Measurements from ENCODE around the gene ZNF106. TPM values are rescaled to one million over a fixed set of nuclear protein-coding genes. Genes with fewer than 3 reads are reported as not detected.
A peak's percentile ranks its signal among the peaks of the same experiment; 100 is the strongest.

The ZNF106 gene
- total and polyA plus RNA-seq, 12 donors, result 5.8 to 77.7 (median 58.4) TPM

DNA sequence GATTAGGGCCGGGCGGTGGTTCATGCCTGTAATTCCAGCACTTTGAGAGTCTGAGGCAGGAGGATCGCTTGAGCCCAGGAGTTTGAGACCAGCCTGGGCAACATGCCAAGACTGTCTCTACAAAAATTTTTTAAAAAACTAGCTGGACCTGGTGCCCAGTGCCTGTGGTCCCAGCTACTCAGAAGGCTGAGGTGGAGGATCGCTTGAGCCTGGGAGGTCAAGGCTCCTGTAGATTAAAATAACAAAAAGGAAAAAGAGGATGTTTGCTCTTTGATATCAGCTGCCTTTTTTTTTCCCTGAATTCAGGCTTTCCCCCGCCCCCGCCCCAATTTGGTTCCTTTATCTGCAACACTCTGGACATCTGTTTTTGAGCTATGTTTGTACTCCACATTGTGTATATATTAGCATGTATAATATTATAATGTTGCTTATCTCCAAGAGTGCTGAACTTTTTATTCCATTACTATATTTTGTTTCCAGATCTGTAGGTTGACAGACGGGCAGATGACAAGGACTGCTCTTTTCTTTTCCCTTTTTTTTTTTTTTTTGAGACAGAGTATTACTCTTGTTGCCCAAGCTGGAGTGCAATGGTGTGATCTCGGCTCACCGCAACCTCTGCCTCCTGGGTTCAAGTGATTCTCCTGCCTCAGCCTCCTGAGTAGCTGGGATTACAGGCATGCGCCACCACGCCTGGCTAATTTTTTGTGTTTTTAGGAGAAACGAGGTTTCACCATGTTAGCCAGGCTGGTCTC lies 9.1 kb upstream of the ZNF106 start:
- no peaks in the 10 kb centered on the region for H3K27me3 ChIP-seq
- no peaks in the 10 kb centered on the region for H3K9me3 ChIP-seq (replicated peaks in 1 of 3)
- H3K4me3 ChIP-seq, result peak overlapping the region in 1 of 4 donors; percentile 14
- DNase-seq, result peak in 3 of 7 donors; percentile 17 to 47 (median 47)
- no peaks in the 10 kb centered on the region for H3K36me3 ChIP-seq (replicated peaks in 1 of 2)
- H3K4me1 ChIP-seq (replicated peaks in 1 of 2), result peaks cover 24 to 45% of the 10 kb centered on the region in 2 donors
- WGBS, 4 donors, result 69 to 74% (median 71%) methylated on average over 12 of the region's 12 CpGs
- H3K27ac ChIP-seq, result peak overlapping the region; percentile 29 to 73 (median 55)
- TF ChIP-seq CTCF (IDR thresholded peaks at IDR 0.05) (no peak), POLR2A (IDR thresholded peaks at IDR 0.05) (no peak)
- intact Hi-C loops (cut with DNase I), result loop anchor here in 1 of 2 donors (10.0 kb wide), 1 partner anchor 55 kb away; no protein-coding TSS in a partner anchor

DNA sequence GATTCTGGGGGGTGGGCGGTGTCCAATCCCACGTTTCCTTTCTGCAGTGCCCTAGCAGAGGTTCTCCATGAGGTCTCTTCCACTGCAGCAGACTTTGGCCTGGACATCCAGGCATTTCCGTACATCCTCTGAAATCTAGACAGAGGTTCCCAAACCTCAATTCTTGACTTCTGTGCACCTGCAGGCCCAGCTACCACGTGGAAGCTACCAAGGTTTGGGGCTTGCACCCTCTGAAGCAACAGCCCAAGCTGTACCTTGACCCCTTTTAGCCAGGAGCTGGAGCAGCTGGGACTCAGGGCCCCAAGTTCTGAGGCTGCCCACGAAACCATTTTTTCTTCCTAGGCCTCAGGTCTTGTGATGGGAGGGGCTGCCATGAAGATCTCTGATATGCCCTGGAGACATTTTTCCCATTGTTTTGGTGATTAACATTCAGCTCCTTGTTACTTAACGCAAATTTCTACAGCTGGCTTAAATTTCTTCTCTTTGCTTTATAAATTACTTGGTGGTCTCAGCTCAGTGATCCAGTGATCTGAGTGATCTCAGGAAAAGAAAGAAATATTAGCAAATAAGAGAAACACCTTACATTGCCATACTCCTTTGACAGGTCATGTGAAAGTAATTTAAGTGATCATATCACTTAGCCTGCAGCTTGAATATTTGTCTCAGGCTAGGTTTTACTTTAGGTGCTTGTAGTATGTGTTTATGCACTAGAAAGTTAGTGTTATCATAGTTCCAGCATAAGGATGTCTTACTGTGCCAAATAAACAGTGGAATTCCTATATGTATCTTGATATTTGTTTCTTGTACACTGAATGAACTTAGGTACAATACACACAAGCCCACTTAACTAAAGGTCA lies 7.5 kb upstream of the ZNF106 start:
- Histone ChIP-seq H3K9me3 (replicated peaks in 1 of 3) (no peaks in the 10 kb centered on the region), H3K4me3 (no peak overlapping the region), H3K27ac (peak overlapping the region; percentile 37 to 64 (median 55)), H3K4me1 (replicated peaks in 1 of 2) (peaks cover 33 to 57% of the 10 kb centered on the region in 2 donors), H3K27me3 (no peaks in the 10 kb centered on the region), H3K36me3 (replicated peaks in 1 of 2) (no peaks in the 10 kb centered on the region)
- WGBS, 4 donors, result 71 to 94% (median 87%) methylated on average over 5 to 6 of the region's 6 CpGs
- no peak for DNase-seq
- TF ChIP-seq CTCF (IDR thresholded peaks at IDR 0.05) (no peak), POLR2A (IDR thresholded peaks at IDR 0.05) (no peak)
- intact Hi-C loops (cut with DNase I), result loop anchor here in 1 of 2 donors (10.0 kb wide), 1 partner anchor 56 kb away; no protein-coding TSS in a partner anchor

DNA sequence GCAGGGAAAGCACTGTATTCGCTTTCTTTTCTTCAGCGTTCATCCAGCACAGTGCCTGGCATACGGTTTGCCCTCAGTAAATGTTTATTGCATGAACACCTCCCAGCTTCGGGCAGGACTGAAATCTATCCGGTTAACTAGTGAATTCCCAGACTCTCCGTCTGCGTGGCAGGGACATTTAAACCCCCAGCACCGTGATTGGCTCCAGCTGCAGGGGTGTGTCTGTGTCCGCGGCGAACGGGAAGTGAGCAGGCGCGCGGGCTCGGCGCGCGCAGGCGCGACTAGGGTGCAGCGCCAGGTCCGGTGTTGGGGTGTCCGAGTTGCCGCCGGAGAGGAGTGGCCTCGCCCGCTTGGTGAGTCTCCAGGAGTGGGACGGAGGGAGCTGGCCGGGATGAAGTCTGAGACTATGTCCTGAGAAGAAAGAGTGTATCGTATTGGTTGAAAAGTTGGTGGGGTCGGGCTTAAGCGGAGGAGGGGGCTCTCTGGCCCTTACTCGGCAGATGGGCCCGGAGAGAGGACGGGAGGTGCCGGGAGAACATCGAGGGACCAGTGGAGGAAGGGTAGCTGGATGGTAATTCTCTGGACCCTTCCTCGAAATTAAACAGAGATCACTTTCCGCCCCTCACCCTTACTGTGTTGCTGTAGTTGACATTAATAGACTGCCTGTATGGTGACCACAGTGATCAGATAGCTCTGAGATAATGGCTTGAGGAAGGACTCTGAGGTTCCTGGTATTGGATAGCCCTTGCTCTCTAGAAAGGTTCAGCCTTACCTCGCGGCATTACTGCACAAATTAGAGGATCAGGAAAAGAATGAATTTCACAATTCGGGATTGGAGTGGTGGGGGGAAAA lies 4.6 kb upstream of the ZNF106 start, which contains the start of gene SNAP23:
Gene SNAP23, plus strand, starts transcription at position 274 of the 852 bp plus-strand sequence. CDS start 16,213 bp downstream, outside the sequence.
- Histone ChIP-seq H3K9me3 (replicated peaks in 1 of 3) (no peaks in the 10 kb centered on the region), H3K36me3 (replicated peaks in 1 of 2) (no peaks in the 10 kb centered on the region), H3K27me3 (no peaks in the 10 kb centered on the region), H3K4me1 (replicated peaks in 1 of 2) (peaks cover 33 to 52% of the 10 kb centered on the region in 2 donors), H3K27ac (peak within 1 kb of the TSS; percentile 82 to 94 (median 90)), H3K4me3 (peak within 1 kb of the TSS; percentile 37 to 90 (median 64))
- TF ChIP-seq CTCF (IDR thresholded peaks at IDR 0.05), result no peak
- peak; percentile 52 to 97 for TF ChIP-seq POLR2A (IDR thresholded peaks at IDR 0.05)
- intact Hi-C loops (cut with DNase I), result loop anchor here in 1 of 2 donors (10.0 kb wide), 1 partner anchor 59 kb away; no protein-coding TSS in a partner anchor
- peak; percentile 93 to 97 (median 96) for DNase-seq
- WGBS, 4 donors, result 0 to 1% (median 0%) methylated on average over 22 to 43 of the region's 43 CpGs

All from adrenal gland (tissue), 12 donors.